GM12874 (cell line): ENCODE results near the gene ADGRA3.

Experiments
- CTCF ChIP-seq: IDR thresholded peaks from 2 replicates; pipeline ENCODE4 v1.5.1; 2011; ENCODE audit warnings: low read depth, mild to moderate bottlenecking, control low read depth, low read length, moderate library complexity; ENCODE audit not compliant: insufficient read depth

Gene ADGRA3

GRCh38 chr4:22515888-22516541, at the start of gene ADGRA3:
Gene ADGRA3, minus strand, starts transcription at chr4:22516066. Its CDS starts 282 bp downstream, at chr4:22515784.
- no peak for TF ChIP-seq CTCF

- TF ChIP-seq CTCF, result no peak
Measured at GRCh38 chr4:22556495-22556894, 40.6 kb upstream of the ADGRA3 start.

GRCh38 chr4:22554670-22555069, 38.8 kb upstream of the ADGRA3 start:
- no peak for TF ChIP-seq CTCF

- no peak for TF ChIP-seq CTCF
Measured at GRCh38 chr4:22553560-22553959, 37.7 kb upstream of the ADGRA3 start.

GRCh38 chr4:22552812-22553211, 36.9 kb upstream of the ADGRA3 start:
- TF ChIP-seq CTCF, result no peak

GRCh38 chr4:22551550-22551949, 35.7 kb upstream of the ADGRA3 start:
- TF ChIP-seq CTCF, result no peak

GRCh38 chr4:22546299-22546698, 30.4 kb upstream of the ADGRA3 start:
- no peak for TF ChIP-seq CTCF

GRCh38 chr4:22539251-22539650, 23.4 kb upstream of the ADGRA3 start:
- no peak for TF ChIP-seq CTCF
